Amygdala (tissue), 56 donors: ENCODE measurements around the gene FDPS.

ENCODE experiments used
- DNase-seq, 56 donors: peaks; one replicate each; lab custom pipeline; 2025; lab: John Stamatoyannopoulos, UW

The FDPS gene

DNA sequence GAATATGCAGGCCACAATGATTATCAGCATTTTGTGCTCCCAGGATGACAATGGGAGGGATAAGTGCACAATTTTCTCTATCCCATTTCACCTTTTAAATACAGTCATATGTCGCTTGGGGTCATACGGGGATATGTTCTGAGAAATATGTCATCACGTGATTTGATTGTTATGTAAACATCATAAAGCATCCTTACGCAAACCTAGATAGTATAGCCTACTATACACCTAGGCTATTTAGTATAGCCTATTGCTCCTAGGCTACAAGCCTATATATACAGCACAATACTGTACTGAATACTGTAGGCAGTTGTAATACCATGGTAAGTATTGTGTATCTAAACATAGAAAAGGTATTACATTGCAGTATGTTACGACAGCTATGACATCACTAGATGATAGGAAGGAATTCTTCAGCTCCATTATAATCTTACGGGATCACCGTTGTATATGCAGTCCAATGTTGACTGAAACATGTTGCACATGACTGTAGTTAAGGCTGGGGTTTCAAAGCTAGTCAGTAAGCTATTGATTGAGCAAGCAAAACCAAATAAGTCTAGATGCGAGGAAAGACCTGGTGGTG is 30.9 kb downstream of the FDPS start:
- no peak for DNase-seq

- no peak for DNase-seq
These were observed 34.2 kb downstream of the FDPS start for GRCh38 chr1:155342842-155343241.

DNA sequence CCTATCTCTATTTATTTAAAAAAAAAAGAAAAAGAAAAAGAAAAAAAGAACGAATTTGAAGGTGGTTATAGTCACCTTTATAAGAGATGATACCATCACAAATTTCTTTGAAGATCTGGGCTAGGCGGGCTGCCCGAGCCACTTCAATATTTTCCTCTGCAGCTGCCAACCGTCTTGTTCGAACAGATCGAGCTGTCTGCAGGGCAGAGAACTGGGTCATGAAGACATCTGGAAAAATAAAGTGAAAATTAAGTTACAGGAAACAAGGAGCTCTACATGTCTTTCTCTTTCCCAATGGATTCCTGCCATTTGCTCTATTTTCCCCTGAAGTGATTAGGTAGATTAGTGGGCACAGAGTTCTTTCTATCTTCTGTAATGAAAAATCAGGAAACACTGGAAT is 44.0 kb downstream of the FDPS start:
- DNase-seq: no peak

DNA sequence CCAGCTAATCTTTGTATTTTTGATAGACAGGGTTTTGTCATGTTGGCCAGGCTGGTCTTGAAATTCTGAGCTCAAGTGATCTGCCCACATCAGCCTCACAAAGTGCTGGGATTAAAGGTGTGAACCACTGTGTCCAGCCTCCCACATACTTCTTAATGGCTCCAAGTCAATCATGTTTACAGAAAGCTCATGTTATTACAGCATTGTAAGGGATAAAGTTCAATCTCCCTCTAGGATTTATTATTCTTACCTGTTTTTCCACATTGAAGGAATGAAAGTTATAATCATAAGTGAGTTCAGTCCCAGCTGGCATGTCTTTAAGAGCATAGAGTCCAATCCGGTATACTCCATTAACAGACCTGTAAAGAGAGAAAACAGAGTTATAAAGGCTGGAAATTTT is 51.4 kb downstream of the FDPS start:
- DNase-seq: no peak
